ENCODE data around the gene WDR36. TPM values are rescaled to one million over a fixed set of nuclear protein-coding genes. Genes with fewer than 3 reads are reported as not detected.

WDR36 gene
- total RNA-seq, 4 donors from 2014 or later, result 20.0 to 23.8 (median 22.3) TPM

- no peak overlapping the region for H3K4me3 ChIP-seq (ENCODE audit: low read depth, poor library complexity, severe bottlenecking)
- WGBS, 2 donors, result 72 to 75% methylated on average over 3 of the region's 3 CpGs
- intact Hi-C loops (cut with DNase I; ENCODE audit: low total_unique reads), result no loop called here
- TF ChIP-seq POLR2A (IDR thresholded peaks at IDR 0.05) (no peak), CTCF (IDR thresholded peaks at IDR 0.05) (no peak)
- DNase-seq (ENCODE audit: low spot score in 2 of 2), result no peak
These were observed 35.5 kb downstream of the WDR36 start for GRCh38 chr5:111127453-111128195.

- no peak for TF ChIP-seq CTCF (IDR thresholded peaks at IDR 0.05)
- TF ChIP-seq POLR2A (IDR thresholded peaks at IDR 0.05), result no peak
- intact Hi-C loops (cut with DNase I; ENCODE audit: low total_unique reads), result no loop called here
- WGBS, 2 donors, result 91 to 92% methylated on average over 3 of the region's 3 CpGs
- no peak overlapping the region for H3K4me3 ChIP-seq (ENCODE audit: low read depth, poor library complexity, severe bottlenecking)
- no peak for DNase-seq (ENCODE audit: low spot score in 2 of 2)
These were observed 37.8 kb downstream of the WDR36 start for GRCh38 chr5:111129938-111130337.

- intact Hi-C loops (cut with DNase I; ENCODE audit: low total_unique reads), result no loop called here
- DNase-seq (ENCODE audit: low spot score in 2 of 2), result no peak
- 41 to 66% methylated on average over 2 of the region's 2 CpGs for WGBS, 2 donors
- TF ChIP-seq POLR2A (IDR thresholded peaks at IDR 0.05) (no peak), CTCF (IDR thresholded peaks at IDR 0.05) (no peak)
- no peak overlapping the region for H3K4me3 ChIP-seq (ENCODE audit: low read depth, poor library complexity, severe bottlenecking)
These were observed 39.2 kb downstream of the WDR36 start for GRCh38 chr5:111131356-111131755.

- intact Hi-C loops (cut with DNase I; ENCODE audit: low total_unique reads), result no loop called here
- WGBS, 2 donors, result 69 to 92% methylated on average over 1 of the region's 1 CpG
- DNase-seq (ENCODE audit: low spot score in 2 of 2), result no peak
- H3K4me3 ChIP-seq (ENCODE audit: low read depth, poor library complexity, severe bottlenecking), result no peak overlapping the region
- TF ChIP-seq CTCF (IDR thresholded peaks at IDR 0.05) (no peak), POLR2A (IDR thresholded peaks at IDR 0.05) (no peak)
These were observed 39.9 kb downstream of the WDR36 start for GRCh38 chr5:111132076-111132475.

GRCh38 chr5:111132731-111133435 lies 40.7 kb downstream of the WDR36 start:
- no peak for TF ChIP-seq CTCF (IDR thresholded peaks at IDR 0.05)
- no peak for TF ChIP-seq POLR2A (IDR thresholded peaks at IDR 0.05)
- no peak overlapping the region for H3K4me3 ChIP-seq (ENCODE audit: low read depth, poor library complexity, severe bottlenecking)
- 86 to 97% methylated on average over 1 of the region's 1 CpG for WGBS, 2 donors
- intact Hi-C loops (cut with DNase I; ENCODE audit: low total_unique reads), result no loop called here
- no peak for DNase-seq (ENCODE audit: low spot score in 2 of 2)
